Neural cell (in vitro differentiated cells): ENCODE results near the gene EXOSC3. TPM values are rescaled to one million over a fixed set of nuclear protein-coding genes. Genes with fewer than 3 reads are reported as not detected.
"Not testable (repeated sequence)": the region's sequence is repeated elsewhere in the genome, so short reads cannot be mapped to it uniquely, and the experiment has no call there.

ENCODE experiments used
- H2AFZ ChIP-seq: fragments of 200-600, 300-800 bp; sonication (generic), shearing (Covaris generic); 2 replicates; pipeline ENCODE4 v1.6.0; 2014; ENCODE audit warnings: low read depth, mild to moderate bottlenecking, antibody characterized with exemption, low read length, moderate library complexity
- H3F3A ChIP-seq: fragments of 200-600 bp; shearing (Covaris generic); 2 replicates; pipeline ENCODE4 v1.6.1; 2016; ENCODE audit warnings: mild to moderate bottlenecking, moderate library complexity, mixed read lengths, antibody characterized with exemption, low read length; ENCODE audit not compliant: insufficient read depth, poor library complexity, severe bottlenecking
- H3K27ac ChIP-seq: fragments of 200-600, 300-800 bp; sonication (generic), shearing (Covaris generic); 2 replicates; pipeline ENCODE4 v1.5.1; 2014; ENCODE audit warnings: mild to moderate bottlenecking, low read length, moderate library complexity
- H3K27me3 ChIP-seq: fragments of 300-800, 200-600 bp; sonication (generic), shearing (Covaris generic); 2 replicates; pipeline ENCODE4 v1.6.0; 2014; ENCODE audit warnings: mild to moderate bottlenecking, low read depth, low read length, moderate library complexity; ENCODE audit not compliant: insufficient read depth
- H3K36me3 ChIP-seq: fragments of 300-800, 200-600 bp; sonication (generic), shearing (Covaris generic); 2 replicates; pipeline ENCODE4 v1.5.1; 2014; ENCODE audit warnings: mild to moderate bottlenecking, antibody characterized with exemption, low read length, moderate library complexity; ENCODE audit not compliant: insufficient read depth
- H3K4me2 ChIP-seq: fragments of 300-800, 200-600 bp; sonication (generic), shearing (Covaris generic); 2 replicates; pipeline ENCODE4 v1.6.0; 2014; ENCODE audit warnings: mild to moderate bottlenecking, low read length
- H3K4me3 ChIP-seq: fragments of 300-800, 200-600 bp; sonication (generic), shearing (Covaris generic); 2 replicates; pipeline ENCODE4 v1.5.1; 2014; ENCODE audit warnings: mild to moderate bottlenecking, low read length, moderate library complexity
- H3K79me2 ChIP-seq: fragments of 200-600 bp; shearing (Covaris generic); replicated peaks from 2 replicates; pipeline ENCODE4 v1.6.0; 2014; ENCODE audit warnings: mild to moderate bottlenecking, low read length, moderate library complexity; ENCODE audit not compliant: insufficient read depth
- H3K9ac ChIP-seq: fragments of 300-800, 200-600 bp; sonication (generic), shearing (Covaris generic); 2 replicates; pipeline ENCODE4 v1.6.1; 2016; ENCODE audit warnings: mild to moderate bottlenecking, low read length, mixed read lengths
- H3K9me2 ChIP-seq: fragments of 200-600 bp; shearing (Covaris generic); 2 replicates; pipeline ENCODE4 v1.6.1; 2016; ENCODE audit warnings: mild to moderate bottlenecking, low read length, mixed read lengths; ENCODE audit not compliant: insufficient read depth
- H3K9me3 ChIP-seq: fragments of 200-600, 300-800 bp; sonication (generic), shearing (Covaris generic); 2 replicates; pipeline ENCODE4 v1.6.1; 2016; ENCODE audit warnings: mild to moderate bottlenecking, mixed run types, low read length, moderate library complexity, mixed read lengths
- H4K20me1 ChIP-seq: fragments of 200-600 bp; shearing (Covaris generic); 2 replicates; pipeline ENCODE4 v1.6.1; 2016; ENCODE audit warnings: mild to moderate bottlenecking, mixed run types; ENCODE audit not compliant: insufficient read depth
- CTCF ChIP-seq: fragments of 450-650 bp; IDR thresholded peaks from 2 replicates; pipeline ENCODE4 v1.5.1; 2014; ENCODE audit warnings: antibody characterized with exemption, mild to moderate bottlenecking, moderate library complexity; ENCODE audit not compliant: poor library complexity, severe bottlenecking
- EP300 ChIP-seq: fragments of 450-650 bp; conservative IDR thresholded peaks from 2 replicates; pipeline ENCODE4 v1.6.1; 2014; ENCODE audit warnings: antibody characterized with exemption, mild to moderate bottlenecking, moderate library complexity; ENCODE audit not compliant: poor library complexity, severe bottlenecking
- EZH2 ChIP-seq: fragments of 200-600, 300-800 bp; shearing (Covaris generic), sonication (generic); IDR thresholded peaks from 2 replicates; pipeline ENCODE4 v1.6.1; 2014; ENCODE audit warnings: antibody characterized with exemption, low read length, borderline replicate concordance, mild to moderate bottlenecking; ENCODE audit not compliant: insufficient read depth, poor library complexity, severe bottlenecking
- MXI1 ChIP-seq: fragments of 450-650 bp; conservative IDR thresholded peaks from 2 replicates; pipeline ENCODE4 v1.6.1; 2014; ENCODE audit warnings: antibody characterized with exemption, mild to moderate bottlenecking; ENCODE audit not compliant: poor library complexity, severe bottlenecking
- POLR2AphosphoS5 ChIP-seq: IDR thresholded peaks from 2 replicates; pipeline ENCODE4 v1.6.1; 2012
- RAD21 ChIP-seq: fragments of 450-650 bp; conservative IDR thresholded peaks from 2 replicates; pipeline ENCODE4 v1.6.1; 2014; ENCODE audit warnings: antibody characterized with exemption, mild to moderate bottlenecking, moderate library complexity
- REST ChIP-seq: IDR thresholded peaks from 2 replicates; pipeline ENCODE4 v1.6.1; 2012; ENCODE audit warnings: borderline replicate concordance
- SMC3 ChIP-seq: fragments of 450-650 bp; conservative IDR thresholded peaks from 2 replicates; pipeline ENCODE4 v1.6.1; 2014; ENCODE audit warnings: antibody characterized with exemption, mild to moderate bottlenecking, moderate library complexity; ENCODE audit not compliant: poor library complexity
- TAF1 ChIP-seq: IDR thresholded peaks from 2 replicates; pipeline ENCODE4 v1.6.1; 2012; ENCODE audit warnings: low read depth
- polyA plus RNA-seq: library from polyadenylated mRNA; depleted of rRNA; stranded (reverse); fragments of >200 nt; gene quantifications from 2 replicates; pipeline ENCODE4 v1.2.3, GENCODE V29; 2014

Gene EXOSC3
- polyA plus RNA-seq, 1 donor from 2014 or later: 46.4 TPM

DNA sequence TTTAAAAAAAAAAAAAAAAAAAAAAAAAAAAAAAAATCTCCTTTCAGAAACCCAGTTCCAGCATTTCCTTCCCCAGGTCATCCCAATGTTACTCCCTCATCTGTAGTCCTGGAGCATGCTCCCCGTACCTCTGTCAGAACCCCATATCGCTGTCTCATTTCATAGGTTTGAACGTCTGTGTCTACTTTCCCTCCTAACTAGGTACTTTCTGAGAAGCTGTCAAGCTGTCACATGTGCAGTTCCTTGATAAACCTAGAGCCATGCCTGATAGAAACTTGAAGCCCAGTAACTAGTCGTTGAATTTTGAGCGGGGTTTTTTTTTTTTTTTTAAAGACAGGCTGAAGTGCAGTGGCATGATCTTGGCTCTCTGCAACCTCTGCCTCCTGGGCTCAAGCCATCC, 15.6 kb downstream of the EXOSC3 start:
- no peaks in the 10 kb centered on the region for H3F3A ChIP-seq
- TF ChIP-seq SMC3 (no peak), CTCF (no peak), RAD21 (no peak), POLR2AphosphoS5 (no peak), TAF1 (no peak), EP300 (no peak), EZH2 (no peak), MXI1 (no peak), REST (no peak)
- no peak overlapping the region for H3K27ac ChIP-seq

GRCh38 chr9:37765263-37765662, 19.6 kb downstream of the EXOSC3 start:
- not testable (repeated sequence) for H2AFZ ChIP-seq

More for the DNA sequence above, 15.6 kb downstream of the EXOSC3 start:
- no peak overlapping the region for H3K9ac ChIP-seq
- no peaks in the 10 kb centered on the region for H3K9me2 ChIP-seq
- H4K20me1 ChIP-seq: no peaks in the 10 kb centered on the region
- no peak overlapping the region for H3K4me2 ChIP-seq
- no peak overlapping the region for H2AFZ ChIP-seq
- no peaks in the 10 kb centered on the region for H3K9me3 ChIP-seq
- H3K36me3 ChIP-seq: no peaks in the 10 kb centered on the region
- no peak overlapping the region for H3K4me3 ChIP-seq
- H3K27me3 ChIP-seq: no peaks in the 10 kb centered on the region
- no peaks in the 10 kb centered on the region for H3K79me2 ChIP-seq

GRCh38 chr9:37761511-37761910, 23.4 kb downstream of the EXOSC3 start:
- no peak overlapping the region for H3K9ac ChIP-seq
- no peaks in the 10 kb centered on the region for H4K20me1 ChIP-seq
- H2AFZ ChIP-seq: no peak overlapping the region
- H3F3A ChIP-seq: no peaks in the 10 kb centered on the region
- H3K79me2 ChIP-seq: no peaks in the 10 kb centered on the region
- H3K27me3 ChIP-seq: no peaks in the 10 kb centered on the region
- TF ChIP-seq TAF1 (no peak), REST (no peak), SMC3 (no peak), CTCF (no peak), RAD21 (no peak), EZH2 (no peak), POLR2AphosphoS5 (no peak), MXI1 (no peak), EP300 (no peak)
- no peak overlapping the region for H3K4me2 ChIP-seq
- no peaks in the 10 kb centered on the region for H3K9me2 ChIP-seq
- no peak overlapping the region for H3K27ac ChIP-seq
- H3K9me3 ChIP-seq: no peaks in the 10 kb centered on the region
- no peak overlapping the region for H3K4me3 ChIP-seq
- no peaks in the 10 kb centered on the region for H3K36me3 ChIP-seq

More at GRCh38 chr9:37765263-37765662, 19.6 kb downstream of the EXOSC3 start:
- not testable (repeated sequence) for H3K27me3 ChIP-seq, H3K36me3 ChIP-seq, H3K9me2 ChIP-seq, H3K4me2 ChIP-seq, H3K79me2 ChIP-seq, H3K27ac ChIP-seq, H3K9me3 ChIP-seq, H4K20me1 ChIP-seq, H3K4me3 ChIP-seq, H3K9ac ChIP-seq, H3F3A ChIP-seq
